GM12865 (cell line): ENCODE results near the gene HMGB2.

Source experiments
- DNase-seq: peaks from one replicate; pipeline ENCODE4 v3.0.0; 2010; ENCODE audit warnings: low read depth
- H3K4me3 ChIP-seq: 2 replicates; pipeline ENCODE4 v1.5.1; 2011; ENCODE audit warnings: mild to moderate bottlenecking, low read depth, low read length, control low read depth
- CTCF ChIP-seq: IDR thresholded peaks from 2 replicates; pipeline ENCODE4 v1.5.1; 2011; ENCODE audit warnings: low read length, control low read depth, low read depth, inconsistent platforms; ENCODE audit not compliant: insufficient read depth; ENCODE audit errors: missing control alignments

Gene HMGB2

GRCh38 chr4:173282256-173282562 lies 51.9 kb downstream of the HMGB2 start:
- no peak overlapping the region for H3K4me3 ChIP-seq
- no peak for TF ChIP-seq CTCF
- no peak for DNase-seq

- TF ChIP-seq CTCF = no peak
- no peak overlapping the region for H3K4me3 ChIP-seq
- DNase-seq = no peak
Observed at GRCh38 chr4:173281406-173282255, 52.5 kb downstream of the HMGB2 start.
